H1 (cell line): ENCODE data around the gene UNC79. TPM values are rescaled to one million over a fixed set of nuclear protein-coding genes. Genes with fewer than 3 reads are reported as not detected.

Experiments
- CTCF ChIA-PET: fragments of 300-600 bp; sonication (Branson Sonifier 250); formaldehyde crosslinking; loops from one replicate; lab custom pipeline; 2021; ENCODE audit not compliant: partially characterized antibody; lab: Charles Lee
- POLR2A ChIA-PET: fragments of 300-600 bp; sonication (Branson Sonifier 250); formaldehyde crosslinking; loops from one replicate; lab custom pipeline; 2021; ENCODE audit warnings: inconsistent platforms; ENCODE audit not compliant: partially characterized antibody; lab: Charles Lee
- DNase-seq, 2 experiments: peaks; one replicate each; pipeline versions ENCODE4 v3.0.0 to v3.0.0-alpha.2; 2010 to 2022; ENCODE audit warnings: low spot score in 2 of 2, low read depth in 1 of 2, mixed read lengths in 1 of 2
- FAIRE-seq: peaks from 2 replicates; lab custom pipeline; 2011; peaks lifted over from hg19 to GRCh38; lab: Jason Lieb, UNC
- H2AFZ ChIP-seq: 2 replicates; pipeline ENCODE4 v1.8.1; 2012; ENCODE audit warnings: low read length, inconsistent platforms
- H2AK5ac ChIP-seq: 2 replicates; pipeline ENCODE4 v1.6.1; 2013; ENCODE audit warnings: low read depth, low read length
- H2BK120ac ChIP-seq: replicated peaks from 2 replicates; pipeline ENCODE3; 2013; ENCODE audit warnings: low read depth, low read length, inconsistent platforms
- H2BK12ac ChIP-seq: 2 replicates; pipeline ENCODE4 v1.6.1; 2013; ENCODE audit warnings: low read depth, low read length
- H2BK15ac ChIP-seq: 2 replicates; pipeline ENCODE4 v1.6.1; 2013; ENCODE audit warnings: low read length
- H2BK20ac ChIP-seq: 2 replicates; pipeline ENCODE4 v1.6.1; 2013; ENCODE audit warnings: low read length
- H2BK5ac ChIP-seq: 2 replicates; pipeline ENCODE4 v1.6.1; 2013; ENCODE audit warnings: low read depth, low read length
- H3K14ac ChIP-seq: 2 replicates; pipeline ENCODE4 v1.6.1; 2013; ENCODE audit warnings: inconsistent platforms; ENCODE audit not compliant: insufficient read length
- H3K18ac ChIP-seq: 2 replicates; pipeline ENCODE4 v1.6.1; 2013; ENCODE audit warnings: low read length; ENCODE audit errors: extremely low read depth
- H3K23ac ChIP-seq: 2 replicates; pipeline ENCODE4 v1.6.1; 2013; ENCODE audit warnings: inconsistent platforms; ENCODE audit not compliant: insufficient read length
- H3K23me2 ChIP-seq: 2 replicates; pipeline ENCODE4 v1.6.1; 2013; ENCODE audit warnings: low read depth, low read length
- H3K27ac ChIP-seq: 2 replicates; pipeline ENCODE4 v1.6.1; 2011; ENCODE audit warnings: low read depth, low read length, inconsistent platforms
- H3K27me3 ChIP-seq, 4 experiments: replicated peaks in 1 of 4; 1 replicate in 1 of 4; 2 replicates in 3 of 4; pipeline versions ENCODE4 v1.6.1 to v1.8.1; 2011 to 2013; ENCODE audit warnings: low read length in 3 of 4, mild to moderate bottlenecking in 3 of 4, inconsistent platforms in 2 of 4, mixed read lengths in 2 of 4, moderate library complexity in 1 of 4; ENCODE audit not compliant: control insufficient read depth in 3 of 4, insufficient read depth in 3 of 4; ENCODE audit errors: extremely low read depth in 1 of 4
- H3K36me3 ChIP-seq, 4 experiments: 2 replicates each; pipeline versions ENCODE4 v1.6.1 to v1.8.1; 2011 to 2013; ENCODE audit warnings: mild to moderate bottlenecking in 4 of 4, low read length in 3 of 4, moderate library complexity in 2 of 4, control low read depth in 1 of 4, inconsistent platforms in 1 of 4; ENCODE audit not compliant: insufficient read depth in 4 of 4, control insufficient read depth in 2 of 4
- H3K4ac ChIP-seq: replicated peaks from 2 replicates; pipeline ENCODE3; 2013; ENCODE audit warnings: low read length, low read depth, mixed read lengths, inconsistent platforms; ENCODE audit not compliant: insufficient read length
- H3K4me1 ChIP-seq, 4 experiments: replicated peaks in 1 of 4; 1 replicate in 1 of 4; 2 replicates in 3 of 4; pipeline versions ENCODE4 v1.6.1 to v1.8.1; 2011 to 2013; ENCODE audit warnings: low read length in 3 of 4, inconsistent platforms in 2 of 4, mixed read lengths in 1 of 4; ENCODE audit not compliant: insufficient read depth in 4 of 4, control insufficient read depth in 3 of 4
- H3K4me2 ChIP-seq, 2 experiments: 2 replicates each; pipeline versions ENCODE4 v1.6.1 to v1.8.1; 2011 to 2013; ENCODE audit warnings: low read depth in 2 of 2, low read length in 2 of 2, control low read depth in 1 of 2, inconsistent platforms in 1 of 2, mild to moderate bottlenecking in 1 of 2; ENCODE audit not compliant: insufficient read depth in 1 of 2
- H3K4me3 ChIP-seq, 4 experiments: fragments of 200-600, 300-600 bp in 1 of 4; sonication (generic), shearing (Covaris generic), sonication (Bioruptor Twin) in 1 of 4; 2 replicates each; pipeline versions ENCODE4 v1.5.1 to v1.8.1; 2011 to 2016; ENCODE audit warnings: low read length in 4 of 4, low read depth in 3 of 4, control low read depth in 2 of 4, inconsistent platforms in 2 of 4, mild to moderate bottlenecking in 2 of 4, mixed read lengths in 1 of 4, moderate library complexity in 1 of 4; ENCODE audit not compliant: insufficient read depth in 2 of 4; ENCODE audit errors: extremely low read depth in 1 of 4
- H3K56ac ChIP-seq: replicated peaks from 2 replicates; pipeline ENCODE3; 2013; ENCODE audit warnings: low read depth, mild to moderate bottlenecking, mixed read lengths, low read length, inconsistent platforms; ENCODE audit not compliant: insufficient read length
- H3K79me1 ChIP-seq: 2 replicates; pipeline ENCODE4 v1.6.1; 2013; ENCODE audit warnings: low read depth, low read length, control low read depth
- H3K79me2 ChIP-seq, 2 experiments: 2 replicates each; pipeline versions ENCODE4 v1.6.1 to v1.8.1; 2012 to 2013; ENCODE audit warnings: low read length in 2 of 2, mild to moderate bottlenecking in 2 of 2, inconsistent platforms in 1 of 2; ENCODE audit not compliant: insufficient read depth in 2 of 2, control insufficient read depth in 1 of 2
- H3K9ac ChIP-seq, 4 experiments: replicated peaks in 1 of 4; 1 replicate in 1 of 4; 2 replicates in 3 of 4; pipeline versions ENCODE4 v1.6.1 to v1.8.1; 2011 to 2013; ENCODE audit warnings: low read depth in 3 of 4, low read length in 3 of 4, control low read depth in 2 of 4, mild to moderate bottlenecking in 2 of 4, moderate library complexity in 2 of 4, inconsistent platforms in 1 of 4; ENCODE audit errors: extremely low read depth in 1 of 4
- H3K9me3 ChIP-seq, 2 experiments: 2 replicates each; pipeline versions ENCODE4 v1.6.1 to v1.8.1; 2012 to 2013; ENCODE audit warnings: mild to moderate bottlenecking in 2 of 2, moderate library complexity in 2 of 2, control low read depth in 1 of 2, inconsistent platforms in 1 of 2, low read depth in 1 of 2, low read length in 1 of 2, mixed read lengths in 1 of 2; ENCODE audit not compliant: insufficient read depth in 2 of 2
- H4K20me1 ChIP-seq, 2 experiments: replicated peaks in 1 of 2; 2 replicates each; pipeline versions ENCODE3 to v1.8.1; 2011 to 2013; ENCODE audit warnings: inconsistent platforms in 2 of 2, low read length in 2 of 2, mild to moderate bottlenecking in 1 of 2; ENCODE audit not compliant: insufficient read depth in 2 of 2, control insufficient read depth in 1 of 2
- H4K5ac ChIP-seq: 2 replicates; pipeline ENCODE4 v1.6.1; 2013; ENCODE audit warnings: low read length, low read depth, mixed read lengths, inconsistent platforms; ENCODE audit not compliant: insufficient read length
- H4K8ac ChIP-seq: 2 replicates; pipeline ENCODE4 v1.8.0; 2013; ENCODE audit warnings: mild to moderate bottlenecking, moderate library complexity, low read length, inconsistent platforms; ENCODE audit not compliant: insufficient read depth; ENCODE audit errors: extremely low read depth
- H4K91ac ChIP-seq: replicated peaks from 2 replicates; pipeline ENCODE3; 2013; ENCODE audit warnings: low read length, mixed read lengths, inconsistent platforms; ENCODE audit not compliant: insufficient read length
- ASH2L ChIP-seq: fragments of 200-600, 300-600 bp; sonication (generic); IDR thresholded peaks from one replicate; pipeline ENCODE4 v1.7.1; 2017; ENCODE audit warnings: low read length
- CBX8 ChIP-seq: fragments of 300-800, 300-1000 bp; sonication (generic); IDR thresholded peaks from 2 replicates; pipeline ENCODE4 v1.7.1; 2016; ENCODE audit warnings: low read depth, low read length, borderline replicate concordance
- CHD2 ChIP-seq: IDR thresholded peaks from 2 replicates; pipeline ENCODE4 v1.6.1; 2012; ENCODE audit warnings: low read length, improper control_type of control experiment
- CREB1 ChIP-seq: IDR thresholded peaks from 2 replicates; pipeline ENCODE4 v1.6.1; 2012; ENCODE audit warnings: inconsistent platforms
- EZH2 ChIP-seq: fragments of 200-600 bp; sonication (generic); IDR thresholded peaks from 2 replicates; pipeline ENCODE4 v1.7.1; 2012; ENCODE audit warnings: low read depth, mild to moderate bottlenecking, moderate library complexity, low read length, inconsistent platforms; ENCODE audit not compliant: severe bottlenecking
- GTF2F1 ChIP-seq: IDR thresholded peaks from 2 replicates; pipeline ENCODE4 v1.6.1; 2012; ENCODE audit warnings: low read depth, low read length, improper control_type of control experiment, borderline replicate concordance
- KDM1A ChIP-seq: fragments of 200-600, 300-600 bp; sonication (generic); IDR thresholded peaks from 2 replicates; pipeline ENCODE4 v1.7.1; 2016; ENCODE audit warnings: mild to moderate bottlenecking, low read length, borderline replicate concordance
- KDM5A ChIP-seq: fragments of 200-600 bp; IDR thresholded peaks from 2 replicates; pipeline ENCODE4 v1.7.1; 2012; ENCODE audit warnings: mild to moderate bottlenecking, low read length, inconsistent platforms, mixed read lengths
- MAFK ChIP-seq: IDR thresholded peaks from 2 replicates; pipeline ENCODE4 v1.6.1; 2012; ENCODE audit warnings: low read depth, mild to moderate bottlenecking, improper control_type of control experiment, low read length
- POLR2AphosphoS5 ChIP-seq: IDR thresholded peaks from 2 replicates; pipeline ENCODE4 v1.6.1; 2011; ENCODE audit warnings: low read depth, low read length
- POU5F1 ChIP-seq: IDR thresholded peaks from 2 replicates; pipeline ENCODE4 v1.6.1; 2011; ENCODE audit warnings: low read depth, mild to moderate bottlenecking, low read length, moderate library complexity
- RBBP5 ChIP-seq: IDR thresholded peaks from 2 replicates; pipeline ENCODE4 v1.7.1; 2012; ENCODE audit warnings: low read depth, mild to moderate bottlenecking, inconsistent platforms, low read length, moderate library complexity, borderline replicate concordance
- SP2 ChIP-seq: IDR thresholded peaks from 2 replicates; pipeline ENCODE4 v1.6.1; 2012; ENCODE audit warnings: mild to moderate bottlenecking, low read length, inconsistent platforms
- polyA plus RNA-seq, 7 experiments: library from polyadenylated mRNA; depleted of rRNA in 3 of 7; stranded (reverse) in 5 of 7; unstranded in 2 of 7; fragments of >200 nt in 5 of 7; fragments of 200-250 nt in 2 of 7; gene quantifications; 1 replicate in 5 of 7; 2 replicates in 1 of 7; 4 replicates in 1 of 7; pipeline versions ENCODE4 v1.2.1 to v1.2.3, GENCODE V29; 2011 to 2013; ENCODE audit warnings: missing spikeins in 2 of 7, mixed read lengths in 2 of 7
- total RNA-seq: library from RNA; stranded (reverse); fragmentation: NEBNext Ultra II Directional; extraction: Animal tissue kit (Norgen Biotek cat#: 25700); gene quantifications from 2 replicates; pipeline ENCODE4 v1.2.1, GENCODE V29; 2021
- TF ChIP-seq, protein P1 (sequence below): IDR thresholded peaks from 2 replicates; pipeline ENCODE4 v1.6.1; 2011; ENCODE audit warnings: low read depth, mild to moderate bottlenecking, low read length; ENCODE audit not compliant: insufficient read depth
- TF ChIP-seq, protein P2 (sequence below): IDR thresholded peaks from 2 replicates; pipeline ENCODE4 v1.6.1; 2012; ENCODE audit warnings: inconsistent platforms

UNC79 gene
- total and polyA plus RNA-seq, 2 of the 8 experiments (the other 6 are each of a cell fraction or from before 2014, with no cell fraction given): 1.8 to 2.3 TPM

DNA sequence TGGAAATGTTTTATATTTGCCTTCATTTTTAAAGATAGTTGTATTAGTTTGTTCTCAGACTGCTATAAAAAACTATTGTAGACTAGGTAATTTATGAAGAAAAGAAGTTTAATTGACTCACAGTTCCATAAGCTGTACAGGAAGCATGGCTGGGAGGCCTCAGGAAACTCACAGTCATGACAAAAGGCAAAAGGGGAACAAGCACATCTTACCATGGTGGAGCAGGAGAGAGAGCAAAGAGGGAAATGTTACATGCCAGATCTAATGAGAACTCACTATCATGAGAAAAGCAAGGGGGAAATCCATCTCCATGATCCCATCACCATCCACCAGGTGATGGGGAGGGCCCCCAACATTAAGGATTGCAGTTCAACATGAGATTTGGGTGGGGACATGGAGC lies 35.5 kb upstream of the UNC79 start:
- no peaks in the 10 kb centered on the region for H3K23me2 ChIP-seq
- H4K91ac ChIP-seq: no peak overlapping the region
- H2BK15ac ChIP-seq: no peak overlapping the region
- no peak overlapping the region for H2BK20ac ChIP-seq
- H3K14ac ChIP-seq: no peak overlapping the region
- no peak overlapping the region for H3K27ac ChIP-seq
- CTCF ChIA-PET: no interaction called here
- H2AK5ac ChIP-seq: no peak overlapping the region
- POLR2A ChIA-PET: no interaction called here
- no peaks in the 10 kb centered on the region for H3K4me1 ChIP-seq
- H4K20me1 ChIP-seq: no peaks in the 10 kb centered on the region
- H4K8ac ChIP-seq: no peak overlapping the region
- H3K18ac ChIP-seq: no peak overlapping the region
- H3K4me3 ChIP-seq: no peak overlapping the region
- no peak overlapping the region for H3K23ac ChIP-seq
- no peaks in the 10 kb centered on the region for H3K79me2 ChIP-seq
- H3K4ac ChIP-seq: no peak overlapping the region
- no peak overlapping the region for H2BK120ac ChIP-seq
- H3K36me3 ChIP-seq: no peaks in the 10 kb centered on the region
- H3K27me3 ChIP-seq: no peaks in the 10 kb centered on the region; a peak in 1 of 7 replicates
- H3K56ac ChIP-seq: no peak overlapping the region
- H3K79me1 ChIP-seq: no peaks in the 10 kb centered on the region
- H4K5ac ChIP-seq: no peak overlapping the region
- no peak overlapping the region for H2BK5ac ChIP-seq
- no peak for DNase-seq
- FAIRE-seq: no peak
- H2AFZ ChIP-seq: no peak overlapping the region
- no peak overlapping the region for H2BK12ac ChIP-seq
- no peak overlapping the region for H3K4me2 ChIP-seq
- H3K9me3 ChIP-seq: peaks cover 0 to 4% of the 10 kb centered on the region in 2 experiments; a peak in 1 of 4 replicates
- no peak overlapping the region for H3K9ac ChIP-seq
- TF ChIP-seq KDM5A (no peak), POU5F1 (no peak), CBX8 (no peak), CHD2 (no peak), POLR2AphosphoS5 (no peak), MAFK (no peak), SP2 (no peak), GTF2F1 (no peak), EZH2 (no peak), CREB1 (no peak), KDM1A (no peak), ASH2L (no peak), RBBP5 (no peak)
- TF ChIP-seq, protein P1, sequence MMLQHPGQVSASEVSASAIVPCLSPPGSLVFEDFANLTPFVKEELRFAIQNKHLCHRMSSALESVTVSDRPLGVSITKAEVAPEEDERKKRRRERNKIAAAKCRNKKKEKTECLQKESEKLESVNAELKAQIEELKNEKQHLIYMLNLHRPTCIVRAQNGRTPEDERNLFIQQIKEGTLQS: no peak
- TF ChIP-seq, protein P2, sequence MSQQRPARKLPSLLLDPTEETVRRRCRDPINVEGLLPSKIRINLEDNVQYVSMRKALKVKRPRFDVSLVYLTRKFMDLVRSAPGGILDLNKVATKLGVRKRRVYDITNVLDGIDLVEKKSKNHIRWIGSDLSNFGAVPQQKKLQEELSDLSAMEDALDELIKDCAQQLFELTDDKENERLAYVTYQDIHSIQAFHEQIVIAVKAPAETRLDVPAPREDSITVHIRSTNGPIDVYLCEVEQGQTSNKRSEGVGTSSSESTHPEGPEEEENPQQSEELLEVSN: no peak
